Endothelial cell of umbilical vein (primary cell): Measurements from ENCODE around the gene KERA.

ENCODE experiments used
- EZH2 ChIP-seq: IDR thresholded peaks from 2 replicates; pipeline ENCODE4 v1.6.1; 2012; ENCODE audit warnings: borderline replicate concordance, low read depth, mild to moderate bottlenecking, moderate library complexity, low read length, inconsistent platforms; ENCODE audit not compliant: severe bottlenecking
- FOS ChIP-seq: IDR thresholded peaks from 2 replicates; pipeline ENCODE4 v1.6.1; 2011; ENCODE audit warnings: mild to moderate bottlenecking, low read length, moderate library complexity, borderline replicate concordance; ENCODE audit not compliant: insufficient read depth
- JUN ChIP-seq: IDR thresholded peaks from 2 replicates; pipeline ENCODE4 v1.6.1; 2011; ENCODE audit warnings: borderline replicate concordance, low read depth; ENCODE audit not compliant: insufficient read length, insufficient read depth
- MAX ChIP-seq: IDR thresholded peaks from 2 replicates; pipeline ENCODE4 v1.6.1; 2011; ENCODE audit not compliant: insufficient read depth, insufficient read length
- MYC ChIP-seq: IDR thresholded peaks from one replicate; pipeline ENCODE4 v1.6.1; 2011; ENCODE audit warnings: mild to moderate bottlenecking, low read depth, low read length
- POLR2A ChIP-seq: IDR thresholded peaks from 2 replicates; pipeline ENCODE4 v1.6.1; 2012; ENCODE audit warnings: low read depth, mild to moderate bottlenecking, control low read depth, low read length
- POLR2AphosphoS5 ChIP-seq: IDR thresholded peaks from 2 replicates; pipeline ENCODE4 v1.6.1; 2012; ENCODE audit warnings: low read depth, mild to moderate bottlenecking, control low read depth, low read length, moderate library complexity; ENCODE audit not compliant: insufficient read depth
- TF ChIP-seq, protein P1 (sequence below), 2 donors: IDR thresholded peaks; 1 replicate in 1 of 2; 2 replicates in 1 of 2; pipeline ENCODE4 v1.5.1; 2011; ENCODE audit warnings: low read length in 2 of 2, mild to moderate bottlenecking in 2 of 2, moderate library complexity in 2 of 2, control low read depth in 1 of 2, inconsistent platforms in 1 of 2, low read depth in 1 of 2; ENCODE audit not compliant: insufficient read depth in 1 of 2; ENCODE audit errors: extremely low read depth in 1 of 2

DNA sequence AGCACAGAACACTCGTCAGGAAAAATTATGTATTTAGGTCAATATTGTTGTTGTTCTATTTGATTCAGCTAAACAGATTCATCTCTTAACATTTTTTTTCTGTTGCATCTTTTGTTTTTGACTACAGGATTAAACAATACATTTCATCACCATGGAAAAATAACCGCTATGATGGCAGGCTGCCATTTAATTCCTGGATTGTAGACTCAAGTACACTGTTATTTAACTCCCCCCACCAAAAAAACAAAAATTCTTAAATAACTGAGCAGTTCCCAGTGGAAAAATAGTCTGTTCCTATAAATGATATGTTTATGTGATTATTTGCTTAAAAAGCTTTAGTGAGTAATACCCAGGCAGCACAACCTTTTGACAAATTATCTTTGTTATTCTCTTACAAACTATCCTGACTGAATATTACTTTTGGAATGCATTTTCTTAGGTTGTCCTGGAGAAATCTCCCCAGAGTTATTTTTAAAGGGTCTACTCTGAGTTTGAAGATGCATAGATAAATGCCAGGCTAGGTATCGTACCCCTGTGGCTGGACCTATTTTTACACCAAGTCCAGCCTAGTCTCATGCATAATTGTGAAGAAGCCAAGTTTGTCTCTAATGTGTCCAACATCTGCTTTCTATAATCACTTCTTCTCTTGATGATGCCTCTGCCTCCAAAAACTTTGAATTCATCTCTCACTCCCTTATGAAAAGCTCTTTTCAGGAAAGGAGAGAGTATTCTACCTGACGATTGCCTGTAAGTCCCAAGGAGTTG, 3.7 kb downstream of the KERA start:
- TF ChIP-seq, protein P1, sequence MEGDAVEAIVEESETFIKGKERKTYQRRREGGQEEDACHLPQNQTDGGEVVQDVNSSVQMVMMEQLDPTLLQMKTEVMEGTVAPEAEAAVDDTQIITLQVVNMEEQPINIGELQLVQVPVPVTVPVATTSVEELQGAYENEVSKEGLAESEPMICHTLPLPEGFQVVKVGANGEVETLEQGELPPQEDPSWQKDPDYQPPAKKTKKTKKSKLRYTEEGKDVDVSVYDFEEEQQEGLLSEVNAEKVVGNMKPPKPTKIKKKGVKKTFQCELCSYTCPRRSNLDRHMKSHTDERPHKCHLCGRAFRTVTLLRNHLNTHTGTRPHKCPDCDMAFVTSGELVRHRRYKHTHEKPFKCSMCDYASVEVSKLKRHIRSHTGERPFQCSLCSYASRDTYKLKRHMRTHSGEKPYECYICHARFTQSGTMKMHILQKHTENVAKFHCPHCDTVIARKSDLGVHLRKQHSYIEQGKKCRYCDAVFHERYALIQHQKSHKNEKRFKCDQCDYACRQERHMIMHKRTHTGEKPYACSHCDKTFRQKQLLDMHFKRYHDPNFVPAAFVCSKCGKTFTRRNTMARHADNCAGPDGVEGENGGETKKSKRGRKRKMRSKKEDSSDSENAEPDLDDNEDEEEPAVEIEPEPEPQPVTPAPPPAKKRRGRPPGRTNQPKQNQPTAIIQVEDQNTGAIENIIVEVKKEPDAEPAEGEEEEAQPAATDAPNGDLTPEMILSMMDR (IDR thresholded peaks at IDR 0.05; ENCODE audit: extremely low read depth in 1 of 2, insufficient read depth in 1 of 2, low read depth in 1 of 2, low read length in 2 of 2) = no peak
- TF ChIP-seq POLR2A = no peak
- TF ChIP-seq POLR2AphosphoS5 = no peak
- no peak for TF ChIP-seq MAX
- no peak for TF ChIP-seq EZH2
- TF ChIP-seq MYC = no peak
- peak; percentile 17 for TF ChIP-seq JUN
- TF ChIP-seq FOS = no peak
